ENCODE results near the gene TMIGD1.

The TMIGD1 gene

GRCh38 chr17:30378825-30379302, 45.0 kb upstream of the TMIGD1 start, which contains the start of gene CPD:
Gene CPD (plus strand): TSS chr17:30378927. CDS start chr17:30378981, 54 bp downstream.
- H3K4me1 ChIP-seq (ENCODE audit: low read length): peaks cover 33% of the 10 kb centered on the region
- peak; percentile 95 for DNase-seq
- TF ChIP-seq, protein P1, sequence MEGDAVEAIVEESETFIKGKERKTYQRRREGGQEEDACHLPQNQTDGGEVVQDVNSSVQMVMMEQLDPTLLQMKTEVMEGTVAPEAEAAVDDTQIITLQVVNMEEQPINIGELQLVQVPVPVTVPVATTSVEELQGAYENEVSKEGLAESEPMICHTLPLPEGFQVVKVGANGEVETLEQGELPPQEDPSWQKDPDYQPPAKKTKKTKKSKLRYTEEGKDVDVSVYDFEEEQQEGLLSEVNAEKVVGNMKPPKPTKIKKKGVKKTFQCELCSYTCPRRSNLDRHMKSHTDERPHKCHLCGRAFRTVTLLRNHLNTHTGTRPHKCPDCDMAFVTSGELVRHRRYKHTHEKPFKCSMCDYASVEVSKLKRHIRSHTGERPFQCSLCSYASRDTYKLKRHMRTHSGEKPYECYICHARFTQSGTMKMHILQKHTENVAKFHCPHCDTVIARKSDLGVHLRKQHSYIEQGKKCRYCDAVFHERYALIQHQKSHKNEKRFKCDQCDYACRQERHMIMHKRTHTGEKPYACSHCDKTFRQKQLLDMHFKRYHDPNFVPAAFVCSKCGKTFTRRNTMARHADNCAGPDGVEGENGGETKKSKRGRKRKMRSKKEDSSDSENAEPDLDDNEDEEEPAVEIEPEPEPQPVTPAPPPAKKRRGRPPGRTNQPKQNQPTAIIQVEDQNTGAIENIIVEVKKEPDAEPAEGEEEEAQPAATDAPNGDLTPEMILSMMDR (IDR thresholded peaks at IDR 0.05; ENCODE audit: low read length): no peak
- TF ChIP-seq EZH2 (optimal IDR thresholded peaks at IDR 0.05; ENCODE audit: low read depth, low read length) (no peak), EZH2phosphoT487 (IDR thresholded peaks at IDR 0.05; ENCODE audit: low read length) (no peak)
- H4K20me1 ChIP-seq (ENCODE audit: insufficient read depth, low read length): no peaks in the 10 kb centered on the region
- H3K27ac ChIP-seq (ENCODE audit: low read length): peak within 1 kb of the TSS; percentile 21; the same call in 1 of the 2 replicates
- peaks cover 8% of the 10 kb centered on the region; the same call in 1 of the 2 replicates for H3F3A ChIP-seq (ENCODE audit: insufficient read depth, low read length)
- no peaks in the 10 kb centered on the region for H3K36me3 ChIP-seq (replicated peaks; ENCODE audit: insufficient read depth, low read length)
- peak within 1 kb of the TSS; percentile 79 for H2AFZ ChIP-seq (ENCODE audit: low read length)
- peak within 1 kb of the TSS; percentile 57 for H3K4me2 ChIP-seq (ENCODE audit: low read depth, low read length)
- H3K4me3 ChIP-seq (ENCODE audit: low read length): peak within 1 kb of the TSS; percentile 77
- H3K9me3 ChIP-seq (replicated peaks; ENCODE audit: insufficient read depth, low read length): no peaks in the 10 kb centered on the region
- no peaks in the 10 kb centered on the region for H3K9me2 ChIP-seq (replicated peaks; ENCODE audit: insufficient read depth, low read length)
- H3K79me2 ChIP-seq (ENCODE audit: low read length): peaks cover 19% of the 10 kb centered on the region
- peak within 1 kb of the TSS; percentile 60; the same call in 1 of the 2 replicates for H3K9ac ChIP-seq (ENCODE audit: low read length)
- no peaks in the 10 kb centered on the region for H3K27me3 ChIP-seq (replicated peaks; ENCODE audit: insufficient read depth, low read length)

DNA sequence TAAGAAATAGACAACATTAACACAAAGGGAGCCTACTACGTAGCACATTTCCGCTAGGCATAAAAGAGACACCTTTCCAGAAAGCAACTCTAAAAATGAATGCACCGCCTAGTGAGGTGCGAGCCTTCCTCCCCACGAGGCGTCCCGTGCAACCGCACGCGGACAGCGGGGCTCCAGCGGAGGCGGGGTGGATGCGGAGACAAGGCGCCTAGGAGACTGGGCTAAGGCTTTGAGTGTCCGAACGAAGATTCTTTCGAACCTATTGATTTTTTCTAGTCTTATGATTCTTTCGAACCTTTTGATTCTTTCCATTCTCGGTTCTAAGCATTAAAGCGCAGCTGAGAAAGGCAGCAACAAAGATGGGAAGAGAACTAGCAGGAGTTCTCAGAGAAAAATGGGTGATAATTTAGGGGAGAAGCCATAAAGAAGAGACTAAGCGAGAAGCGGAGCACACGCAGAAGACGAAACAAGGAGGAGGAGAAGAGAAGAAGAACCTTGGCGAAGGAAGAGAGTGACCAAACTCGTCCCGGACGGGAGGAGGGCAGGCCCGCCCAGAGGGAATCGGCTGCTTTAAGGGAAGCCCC, 44.5 kb upstream of the TMIGD1 start:
- no peaks in the 10 kb centered on the region for H4K20me1 ChIP-seq (ENCODE audit: insufficient read depth, low read length)
- peaks cover 19% of the 10 kb centered on the region for H3K79me2 ChIP-seq (ENCODE audit: low read length)
- H3F3A ChIP-seq (ENCODE audit: insufficient read depth, low read length): peaks cover 8% of the 10 kb centered on the region; the same call in 1 of the 2 replicates
- peak; percentile 33 for DNase-seq
- H3K9ac ChIP-seq (ENCODE audit: low read length): peak overlapping the region; percentile 16; the same call in 1 of the 2 replicates
- H3K27me3 ChIP-seq (replicated peaks; ENCODE audit: insufficient read depth, low read length): no peaks in the 10 kb centered on the region
- no peaks in the 10 kb centered on the region for H3K36me3 ChIP-seq (replicated peaks; ENCODE audit: insufficient read depth, low read length)
- TF ChIP-seq, protein P1 (IDR thresholded peaks at IDR 0.05; ENCODE audit: low read length): no peak
- TF ChIP-seq EZH2phosphoT487 (IDR thresholded peaks at IDR 0.05; ENCODE audit: low read length): no peak
- TF ChIP-seq EZH2 (optimal IDR thresholded peaks at IDR 0.05; ENCODE audit: low read depth, low read length): no peak
- no peak overlapping the region for H3K27ac ChIP-seq (ENCODE audit: low read length)
- peak overlapping the region; percentile 77 for H3K4me3 ChIP-seq (ENCODE audit: low read length)
- no peaks in the 10 kb centered on the region for H3K9me2 ChIP-seq (replicated peaks; ENCODE audit: insufficient read depth, low read length)
- peak overlapping the region; percentile 72 for H2AFZ ChIP-seq (ENCODE audit: low read length)
- no peaks in the 10 kb centered on the region for H3K9me3 ChIP-seq (replicated peaks; ENCODE audit: insufficient read depth, low read length)
- H3K4me2 ChIP-seq (ENCODE audit: low read depth, low read length): peak overlapping the region; percentile 57
- H3K4me1 ChIP-seq (ENCODE audit: low read length): peaks cover 33% of the 10 kb centered on the region

GRCh38 chr17:30377574-30378240, 43.9 kb upstream of the TMIGD1 start:
- Histone ChIP-seq H3K4me3 (ENCODE audit: low read length) (peak overlapping the region; percentile 77; the same call in 1 of the 2 replicates), H3K9me3 (replicated peaks; ENCODE audit: insufficient read depth, low read length) (no peaks in the 10 kb centered on the region), H3K36me3 (replicated peaks; ENCODE audit: insufficient read depth, low read length) (no peaks in the 10 kb centered on the region), H3K4me2 (ENCODE audit: low read depth, low read length) (peak overlapping the region; percentile 57), H3K27ac (ENCODE audit: low read length) (no peak overlapping the region), H3K79me2 (ENCODE audit: low read length) (peaks cover 19% of the 10 kb centered on the region; the same call in 1 of the 2 replicates), H4K20me1 (ENCODE audit: insufficient read depth, low read length) (no peaks in the 10 kb centered on the region), H3K27me3 (replicated peaks; ENCODE audit: insufficient read depth, low read length) (no peaks in the 10 kb centered on the region), H3K4me1 (ENCODE audit: low read length) (peaks cover 33% of the 10 kb centered on the region), H3K9me2 (replicated peaks; ENCODE audit: insufficient read depth, low read length) (no peaks in the 10 kb centered on the region), H3F3A (ENCODE audit: insufficient read depth, low read length) (peaks cover 8% of the 10 kb centered on the region; the same call in 1 of the 2 replicates), H3K9ac (ENCODE audit: low read length) (no peak overlapping the region), H2AFZ (ENCODE audit: low read length) (peak overlapping the region; percentile 72; the same call in 1 of the 2 replicates)
- TF ChIP-seq EZH2phosphoT487 (IDR thresholded peaks at IDR 0.05; ENCODE audit: low read length): no peak
- DNase-seq: no peak
